NCI-H1092 treated with DMSO at 0.1 percent for 48 hours (cell line): Measurements from ENCODE around the gene OR8K1.

Experiments
- DNase-seq: peaks from one replicate; lab custom pipeline; 2025; lab: John Stamatoyannopoulos, UW

OR8K1 gene

GRCh38 chr11:56345739-56346138 lies at the start of gene OR8K1:
Gene OR8K1, plus strand, starts transcription at chr11:56346039. Its CDS starts 0 bp downstream, at chr11:56346039.
- DNase-seq: no peak

- no peak for DNase-seq
Measured at GRCh38 chr11:56296898-56297297, 48.9 kb upstream of the OR8K1 start.

DNA sequence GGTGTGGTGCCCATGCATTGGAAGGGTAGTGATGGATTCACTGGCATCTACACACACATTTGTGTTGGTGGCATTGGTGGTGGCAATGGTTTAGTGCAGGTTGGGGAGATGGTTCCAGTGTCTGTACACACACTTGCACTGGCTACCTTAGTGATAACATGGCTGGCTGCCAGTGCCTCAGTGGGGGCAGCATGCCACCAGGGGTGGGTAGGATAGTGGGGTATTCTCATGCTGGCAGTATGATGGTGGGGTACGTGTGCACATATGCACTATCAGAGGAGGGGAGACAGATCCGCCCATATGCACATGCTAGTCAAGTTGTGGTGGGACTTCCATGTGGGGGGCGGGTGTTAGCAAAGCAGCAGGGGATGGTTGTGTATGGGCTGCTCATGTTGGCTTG lies 38.0 kb upstream of the OR8K1 start:
- no peak for DNase-seq

- DNase-seq: no peak
Measured at GRCh38 chr11:56314844-56315243, 31.0 kb upstream of the OR8K1 start, which contains the start of gene OR8K3. Gene OR8K3, plus strand, starts transcription at chr11:56315144. Its CDS starts 3,163 bp downstream, at chr11:56318307.

GRCh38 chr11:56331861-56332491 lies 13.9 kb upstream of the OR8K1 start:
- DNase-seq: no peak

GRCh38 chr11:56333156-56333555 lies 12.7 kb upstream of the OR8K1 start:
- DNase-seq: no peak

GRCh38 chr11:56340289-56340688 lies 5.5 kb upstream of the OR8K1 start:
- no peak for DNase-seq

DNA sequence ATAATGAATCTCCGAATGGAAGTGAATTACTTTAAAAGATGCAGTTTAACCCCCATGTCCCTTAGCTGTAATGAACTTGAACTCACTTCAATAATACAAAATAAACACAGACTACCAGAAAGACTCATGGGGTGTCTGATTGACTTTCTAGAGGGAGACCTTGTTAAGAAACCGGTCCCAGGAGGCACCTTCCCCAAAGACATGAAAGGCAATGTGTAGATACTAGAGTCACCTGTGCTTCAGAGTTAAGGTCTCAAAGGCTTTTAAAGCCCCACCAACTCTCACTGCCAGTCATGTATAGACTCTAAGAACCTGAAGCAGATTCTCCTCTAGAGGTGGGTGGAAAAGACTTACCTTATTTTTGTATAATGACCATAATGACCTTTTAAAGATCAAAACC lies 8.2 kb downstream of the OR8K1 start, which contains the start of gene OR8J1:
TSS of gene OR8J1 (plus strand) at position 301 of the 400 bp plus-strand sequence. CDS start 5,956 bp downstream, outside the sequence.
- no peak for DNase-seq

DNA sequence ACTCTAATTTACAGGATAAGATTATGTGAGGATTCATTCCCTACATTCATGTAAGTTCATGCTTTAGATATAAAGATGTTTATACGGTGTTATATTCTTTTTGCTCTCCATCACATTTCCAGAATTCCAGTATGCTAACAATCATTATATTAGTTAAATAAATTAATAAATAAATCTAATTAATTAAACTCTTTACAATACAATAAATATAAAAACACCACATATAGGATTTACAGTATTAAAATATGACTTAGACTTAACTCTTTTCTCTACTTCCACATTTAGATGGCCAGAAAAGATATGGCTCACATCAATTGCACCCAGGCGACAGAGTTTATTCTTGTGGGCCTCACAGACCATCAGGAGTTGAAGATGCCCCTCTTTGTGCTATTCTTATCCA lies 29.5 kb downstream of the OR8K1 start, which contains the start of gene OR8U1:
TSS of gene OR8U1 (plus strand) at position 301 of the 400 bp plus-strand sequence. CDS start at position 301, 0 bp downstream.
- DNase-seq: no peak

DNA sequence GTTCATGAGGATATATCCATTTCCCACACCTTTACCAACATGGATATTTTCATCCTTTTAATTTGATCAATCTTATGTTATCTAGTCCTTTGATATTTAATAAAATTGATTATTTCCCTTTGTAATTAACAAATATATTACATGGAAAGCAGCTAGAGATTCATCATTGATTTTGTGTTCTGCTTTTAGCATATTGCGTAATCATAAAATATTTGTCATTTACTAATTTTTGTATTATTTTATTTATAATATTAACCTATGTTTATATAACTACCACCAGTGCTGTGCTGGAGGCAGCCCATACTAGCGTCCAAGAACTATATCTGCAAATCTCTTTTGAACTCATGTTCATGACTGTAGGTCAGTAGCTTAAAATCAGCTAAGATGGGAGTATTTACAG lies 34.3 kb downstream of the OR8K1 start:
- no peak for DNase-seq

DNA sequence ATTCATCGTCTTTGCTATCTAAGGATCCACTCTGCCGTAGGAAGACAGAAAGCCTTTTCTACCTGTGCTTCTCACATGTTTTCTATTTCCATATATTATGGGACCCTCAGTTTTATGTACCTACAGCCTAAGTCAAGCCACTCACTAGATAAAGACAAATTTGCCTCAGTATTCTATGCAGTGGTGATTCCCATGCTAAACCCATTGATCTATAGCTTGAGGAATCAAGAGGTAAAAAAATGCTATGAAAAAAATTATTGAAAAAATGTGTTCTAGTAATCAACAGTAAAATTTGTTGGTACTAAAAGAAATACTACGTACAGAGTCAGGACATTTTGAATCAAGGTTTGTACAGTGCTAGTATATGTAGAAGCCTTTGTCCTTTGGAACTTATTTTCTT lies 48.5 kb downstream of the OR8K1 start:
- DNase-seq: no peak

- DNase-seq: no peak
Measured at GRCh38 chr11:56396047-56396446, 50.2 kb downstream of the OR8K1 start.
